Breast epithelium (tissue), 3 donors: ENCODE data around the gene CCDC149.

Experiments used
- POLR2AphosphoS5 ChIP-seq, 3 donors: sonication (generic); formaldehyde crosslinking; IDR thresholded peaks; one replicate each; pipeline ENCODE4 v1.6.1; 2017; ENCODE audit warnings: antibody characterized with exemption in 3 of 3
- TF ChIP-seq, protein P1 (sequence below), 3 donors: fragments of 450-650 bp; IDR thresholded peaks; one replicate each; pipeline ENCODE4 v1.5.1; 2016 to 2017; ENCODE audit warnings: antibody characterized with exemption in 3 of 3, mild to moderate bottlenecking in 3 of 3, moderate library complexity in 3 of 3

DNA sequence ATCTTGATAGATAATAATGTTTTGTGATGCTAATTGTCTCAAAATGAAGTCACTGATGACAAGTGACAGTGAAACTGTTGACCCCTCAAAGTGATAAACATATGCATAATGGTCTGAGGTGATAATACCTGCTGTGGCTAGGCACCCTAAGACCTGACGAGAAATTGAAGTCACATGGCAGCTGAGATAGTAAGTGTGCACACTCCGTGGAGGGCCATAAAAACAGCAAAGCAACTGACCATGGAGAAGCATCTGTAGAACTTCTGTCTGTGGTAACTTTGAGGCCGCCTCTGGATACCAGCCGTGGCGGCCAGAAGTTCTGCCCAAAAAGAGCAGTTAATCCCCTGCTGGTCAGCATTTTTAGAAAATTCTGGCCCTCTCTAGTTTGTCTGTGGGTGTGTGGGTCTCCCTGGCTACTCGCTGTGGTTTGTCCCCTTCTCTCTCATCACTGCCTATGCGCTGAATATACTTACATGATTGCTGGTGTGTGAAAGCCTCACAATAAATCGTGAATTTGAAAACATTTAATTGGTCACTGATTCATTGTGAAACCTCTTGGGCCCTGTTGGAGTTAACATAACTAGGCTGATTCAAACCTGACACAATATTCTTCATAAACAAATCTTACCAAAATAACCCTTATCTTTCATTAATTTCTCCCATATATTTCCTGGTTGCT is 50.6 kb downstream of the CCDC149 start:
- TF ChIP-seq, protein P1, sequence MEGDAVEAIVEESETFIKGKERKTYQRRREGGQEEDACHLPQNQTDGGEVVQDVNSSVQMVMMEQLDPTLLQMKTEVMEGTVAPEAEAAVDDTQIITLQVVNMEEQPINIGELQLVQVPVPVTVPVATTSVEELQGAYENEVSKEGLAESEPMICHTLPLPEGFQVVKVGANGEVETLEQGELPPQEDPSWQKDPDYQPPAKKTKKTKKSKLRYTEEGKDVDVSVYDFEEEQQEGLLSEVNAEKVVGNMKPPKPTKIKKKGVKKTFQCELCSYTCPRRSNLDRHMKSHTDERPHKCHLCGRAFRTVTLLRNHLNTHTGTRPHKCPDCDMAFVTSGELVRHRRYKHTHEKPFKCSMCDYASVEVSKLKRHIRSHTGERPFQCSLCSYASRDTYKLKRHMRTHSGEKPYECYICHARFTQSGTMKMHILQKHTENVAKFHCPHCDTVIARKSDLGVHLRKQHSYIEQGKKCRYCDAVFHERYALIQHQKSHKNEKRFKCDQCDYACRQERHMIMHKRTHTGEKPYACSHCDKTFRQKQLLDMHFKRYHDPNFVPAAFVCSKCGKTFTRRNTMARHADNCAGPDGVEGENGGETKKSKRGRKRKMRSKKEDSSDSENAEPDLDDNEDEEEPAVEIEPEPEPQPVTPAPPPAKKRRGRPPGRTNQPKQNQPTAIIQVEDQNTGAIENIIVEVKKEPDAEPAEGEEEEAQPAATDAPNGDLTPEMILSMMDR (IDR thresholded peaks at IDR 0.05), result no peak
- no peak for TF ChIP-seq POLR2AphosphoS5 (IDR thresholded peaks at IDR 0.05)
